Dermis microvascular lymphatic vessel endothelial cell (primary cell): ENCODE data around the gene FAIM2. TPM values are rescaled to one million over a fixed set of nuclear protein-coding genes. Genes with fewer than 3 reads are reported as not detected.
"Not testable (repeated sequence)": the region's sequence is repeated elsewhere in the genome, so short reads cannot be mapped to it uniquely, and the experiment has no call there.

ENCODE experiments used
- DNase-seq, 2 donors: peaks; one replicate each; pipeline versions ENCODE4 v3.0.0 to v3.0.0-alpha.2; 2010; ENCODE audit warnings: low read depth in 2 of 2
- total RNA-seq: library from RNA; depleted of rRNA; stranded (reverse); fragments of >200 nt; gene quantifications from 2 replicates; pipeline ENCODE4 v1.2.1, GENCODE V29; 2014

The FAIM2 gene
- total RNA-seq, 1 donor from 2014 or later = not detected

DNA sequence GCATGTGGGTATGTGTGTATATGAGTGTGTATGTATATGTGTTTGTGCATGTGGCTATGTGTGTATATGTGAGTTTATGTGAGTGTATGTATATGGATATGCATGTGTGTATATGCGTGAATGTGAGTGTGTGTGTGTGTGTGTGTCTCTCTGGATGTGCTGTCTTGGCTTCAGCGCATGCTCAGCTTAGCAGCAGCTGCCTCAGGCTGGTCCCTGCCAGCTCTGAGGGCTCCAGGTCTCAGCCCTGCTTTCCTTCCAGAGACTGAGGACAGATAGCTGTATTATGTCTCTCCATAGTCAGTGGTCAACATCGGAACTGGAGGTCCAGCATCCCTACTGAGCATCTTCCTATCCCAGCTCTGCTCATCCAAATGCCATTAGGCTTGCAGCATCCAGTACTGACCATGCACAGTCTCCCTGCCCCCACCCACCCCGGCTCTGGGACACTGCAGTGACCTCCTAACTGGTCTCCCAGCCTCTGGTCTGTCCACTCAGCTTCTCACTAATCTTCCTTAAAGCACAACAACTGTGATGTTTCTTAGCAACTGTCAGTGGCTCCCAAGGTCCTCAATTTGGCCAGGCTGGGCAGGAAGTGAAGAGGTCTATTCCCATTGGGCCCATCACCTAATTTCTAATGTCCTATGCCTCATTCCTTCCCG, 22.8 kb downstream of the FAIM2 start:
- no peak for DNase-seq

DNA sequence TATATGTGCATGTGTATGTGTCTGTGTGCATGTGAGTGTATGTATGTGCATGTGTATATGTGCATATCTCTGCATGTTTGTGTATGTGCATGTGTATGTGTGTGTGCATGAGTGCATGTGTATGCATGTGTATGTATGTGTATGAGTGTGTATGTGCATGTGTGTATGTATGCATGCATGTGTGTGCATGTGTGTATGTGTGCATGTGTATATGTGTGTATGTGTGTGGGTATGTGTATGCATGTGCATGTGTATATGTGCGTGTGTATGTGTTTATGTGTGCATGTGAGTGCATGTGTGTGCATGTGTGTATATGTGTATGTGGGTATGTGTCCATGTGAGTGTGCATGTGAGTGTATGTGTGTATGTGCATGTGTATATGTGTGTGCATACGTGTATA, 24.6 kb downstream of the FAIM2 start:
- DNase-seq = not testable (repeated sequence)

DNA sequence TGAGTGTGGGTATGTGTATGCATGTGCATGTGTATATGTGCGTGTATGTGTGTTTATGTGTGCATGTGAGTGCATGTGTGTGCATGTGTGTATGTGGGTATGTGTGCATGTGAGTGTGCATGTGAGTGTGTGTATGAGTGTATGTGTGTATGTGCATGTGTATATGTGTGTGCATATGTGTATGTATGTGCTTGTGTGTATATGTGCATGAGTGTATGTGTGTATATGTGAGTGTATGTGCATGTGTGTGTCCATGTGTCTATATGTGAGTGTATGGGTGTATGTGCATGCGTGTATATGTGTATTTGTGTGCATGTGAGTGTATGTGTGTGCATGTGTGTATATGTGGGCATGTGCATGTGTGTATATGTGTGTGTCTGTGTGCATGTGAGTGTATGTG, 25.7 kb downstream of the FAIM2 start:
- DNase-seq = no peak

DNA sequence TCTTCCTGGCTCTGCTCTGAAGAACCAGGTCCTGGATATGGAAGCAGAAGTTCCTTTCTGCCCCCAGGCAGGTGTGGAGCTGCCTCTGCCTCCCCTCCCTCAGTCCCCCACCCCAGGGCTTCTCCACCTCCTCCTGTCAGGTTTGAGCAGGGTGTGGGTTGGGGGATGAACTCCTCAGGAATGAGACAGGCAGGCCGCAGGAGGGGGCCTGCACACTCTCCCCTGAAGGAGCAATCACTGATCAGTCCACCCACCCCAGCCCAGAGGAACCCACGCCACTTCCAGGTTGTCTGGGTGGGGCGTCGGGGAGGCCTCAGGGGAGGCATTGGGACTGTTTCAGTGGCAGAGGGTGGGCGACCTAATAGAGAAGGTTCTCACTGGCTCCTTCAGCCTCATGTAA, 26.6 kb downstream of the FAIM2 start:
- no peak for DNase-seq

DNA sequence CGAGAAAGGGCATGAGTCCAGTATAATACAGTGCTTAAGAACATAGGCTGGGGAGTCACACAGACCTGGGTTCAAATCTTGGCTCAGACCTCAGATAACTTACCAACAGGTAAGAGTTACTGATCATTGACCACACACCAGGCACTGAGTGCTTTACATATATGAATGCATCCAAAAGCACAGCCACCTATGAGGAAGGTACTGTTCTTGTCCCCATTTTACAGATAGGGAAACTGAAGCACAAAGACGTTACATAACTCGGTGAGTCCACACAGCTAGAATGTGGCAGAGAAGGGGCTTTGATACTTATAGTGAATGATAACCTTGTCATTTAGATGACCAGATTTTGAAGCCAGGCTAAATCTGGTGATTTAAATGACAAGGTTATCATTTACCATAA, 27.6 kb downstream of the FAIM2 start:
- DNase-seq = no peak

DNA sequence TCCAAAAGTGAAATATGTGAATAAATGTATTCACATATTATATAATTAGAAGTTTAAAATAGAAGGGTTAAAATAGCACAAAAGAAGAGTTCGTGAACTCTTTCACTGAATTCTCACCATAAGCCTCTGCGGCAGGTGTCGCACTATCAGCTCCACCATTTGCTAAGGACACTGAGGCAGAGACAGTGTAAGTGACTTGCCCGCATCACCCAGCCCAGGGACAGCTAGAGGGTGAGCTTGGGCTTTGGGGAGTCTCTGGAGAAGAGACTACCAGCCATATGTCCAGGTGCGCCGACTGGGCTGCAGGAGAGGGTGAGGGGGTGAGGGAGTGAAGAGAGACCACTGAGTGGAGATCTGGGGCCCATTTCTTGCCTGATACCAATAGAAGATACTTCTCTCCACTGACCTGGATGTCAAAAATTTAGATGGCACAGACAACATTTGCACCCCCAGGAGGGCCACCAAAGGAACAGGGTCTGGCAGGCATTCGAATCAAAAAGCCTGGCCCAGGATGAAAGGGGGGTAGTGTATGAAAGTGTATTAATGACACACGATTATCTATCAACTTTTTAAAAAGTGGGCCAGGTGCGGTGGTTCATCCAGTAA, 28.5 kb downstream of the FAIM2 start:
- DNase-seq = no peak

DNA sequence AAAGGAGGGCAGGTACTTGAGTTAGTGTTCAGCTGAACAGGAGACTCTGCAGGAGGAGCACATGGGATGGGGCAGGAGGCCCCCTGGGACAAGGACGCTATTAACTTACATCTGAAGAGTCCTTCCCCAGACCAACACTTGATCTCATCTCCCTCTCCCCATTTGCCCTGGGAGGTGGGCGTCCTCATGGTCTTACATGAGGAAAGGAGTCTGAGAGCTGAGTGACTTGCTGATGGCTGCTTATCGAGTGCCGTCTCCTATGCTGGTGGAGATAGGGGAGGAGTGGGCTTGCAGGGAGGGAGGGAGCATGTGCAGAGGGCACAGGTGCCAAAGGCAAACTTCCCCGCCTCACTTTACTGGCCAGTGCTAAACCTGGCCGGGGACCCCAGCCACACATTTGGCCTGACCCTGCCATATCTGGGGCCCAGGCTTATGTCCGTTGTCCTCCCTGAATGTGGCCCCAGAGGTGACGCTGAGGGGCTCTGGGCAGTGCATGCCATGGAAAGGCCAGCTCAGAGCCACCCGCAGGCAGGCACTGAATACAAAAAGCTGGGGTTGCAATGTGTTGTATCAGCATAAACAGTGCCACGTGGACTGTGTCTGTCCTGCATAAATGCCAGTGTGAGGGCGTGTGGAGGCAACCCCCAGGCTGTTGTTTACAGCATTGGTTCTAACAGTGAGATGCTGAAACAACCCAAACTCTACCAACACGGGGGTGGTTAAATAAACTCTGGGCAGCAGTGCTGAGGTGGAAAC, 29.4 kb downstream of the FAIM2 start:
- no peak for DNase-seq

DNA sequence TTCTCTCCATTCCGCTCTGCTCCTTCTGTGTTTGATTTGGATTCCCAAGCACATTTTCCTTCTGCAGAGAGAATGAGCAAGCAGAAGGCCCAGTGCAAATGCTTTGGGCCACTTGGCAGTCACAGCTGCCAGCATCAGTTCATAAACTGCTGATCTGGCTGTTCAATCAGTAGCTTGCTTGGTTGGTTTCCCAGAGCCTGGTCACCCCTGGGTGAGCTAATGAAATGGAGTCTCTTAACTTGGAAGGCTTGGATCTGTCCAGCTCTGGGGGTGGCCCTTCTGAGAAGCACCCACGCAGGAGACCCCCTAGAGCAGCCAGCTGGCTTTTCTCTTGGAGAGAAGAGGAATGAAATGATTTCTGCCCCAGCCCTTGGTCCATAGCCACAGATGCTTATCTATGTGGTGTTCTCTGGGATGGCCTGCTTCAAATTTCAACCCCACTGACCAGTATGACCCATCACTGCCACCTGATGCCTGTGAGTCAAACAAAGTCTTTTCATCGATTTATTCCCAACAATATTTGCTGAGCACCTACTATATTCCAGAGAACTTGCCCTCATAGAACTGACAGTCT, 30.3 kb downstream of the FAIM2 start:
- DNase-seq = no peak

DNA sequence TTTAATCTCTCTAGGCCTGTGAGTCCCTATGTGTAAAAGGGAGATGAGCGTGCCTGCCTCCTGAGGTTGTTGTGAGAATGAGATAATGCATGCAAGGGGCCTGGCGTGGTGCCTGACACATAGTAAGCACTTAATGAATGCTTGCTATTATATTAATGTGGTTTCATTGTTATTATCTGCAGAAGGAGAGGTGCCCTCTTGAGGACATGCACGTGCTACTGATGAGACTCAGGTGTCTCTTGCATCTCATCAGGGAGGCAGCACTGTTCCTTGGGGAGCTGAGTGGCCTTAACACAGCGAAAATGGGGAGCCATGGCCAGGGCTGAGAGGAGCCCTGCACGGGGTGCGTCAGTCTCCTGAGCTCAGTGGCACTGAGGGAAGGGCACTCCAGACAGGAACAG, 30.9 kb downstream of the FAIM2 start:
- DNase-seq = no peak

DNA sequence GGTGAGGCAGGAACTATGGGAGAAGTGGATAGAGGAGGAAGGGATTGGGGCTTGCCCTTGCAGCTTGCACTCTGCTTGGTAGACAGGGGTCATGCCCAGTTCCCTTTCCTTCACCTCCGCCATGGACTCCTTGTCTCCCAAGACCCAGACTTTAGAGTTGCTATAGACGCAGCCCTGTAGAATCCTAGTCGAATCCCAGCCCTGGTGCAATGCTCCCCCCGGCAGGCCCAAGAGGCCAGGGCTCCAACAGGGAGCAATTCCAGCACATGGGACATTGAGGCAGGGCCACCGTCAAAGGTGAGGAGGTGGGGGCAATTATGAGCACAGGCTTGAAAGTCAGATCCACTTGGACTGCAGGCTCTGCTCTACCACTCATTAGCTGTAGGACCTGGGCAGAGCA, 31.3 kb downstream of the FAIM2 start:
- no peak for DNase-seq

DNA sequence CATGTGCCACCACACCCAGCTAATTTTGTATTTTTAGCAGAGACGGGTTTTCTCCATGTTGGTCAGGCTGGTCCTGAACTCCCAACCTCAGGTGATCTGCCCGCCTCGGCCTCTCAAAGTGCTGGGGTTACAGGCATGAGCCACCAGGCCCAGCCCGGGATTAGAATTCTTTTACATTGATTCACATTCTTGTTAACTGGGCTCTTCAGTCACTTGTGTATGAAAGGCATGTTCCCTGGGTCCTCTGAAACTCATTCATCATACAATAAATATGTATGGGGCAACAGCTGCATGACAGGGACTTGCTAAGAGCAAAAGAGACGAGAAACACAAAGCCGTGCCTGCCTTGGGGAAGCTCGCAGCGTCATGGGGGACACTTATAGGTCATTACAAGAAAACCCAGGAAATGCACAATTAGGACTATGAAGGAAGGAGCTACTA, 31.9 kb downstream of the FAIM2 start:
- DNase-seq = not testable (repeated sequence)

DNA sequence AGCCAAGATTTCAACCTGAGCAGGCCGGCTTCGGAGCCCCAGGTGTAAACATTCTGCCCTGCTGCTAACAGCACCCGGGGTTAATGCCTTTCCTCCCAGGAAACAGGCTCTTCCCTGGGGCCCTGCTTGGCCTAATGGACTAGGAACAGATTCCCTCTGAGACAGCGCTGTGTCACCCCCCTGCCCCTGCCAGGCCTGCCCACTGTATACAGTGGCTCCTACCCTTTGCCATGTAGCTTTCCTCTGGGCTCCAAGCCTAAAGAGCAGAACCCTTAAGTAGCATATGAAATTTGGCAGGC, 32.5 kb downstream of the FAIM2 start:
- no peak for DNase-seq

DNA sequence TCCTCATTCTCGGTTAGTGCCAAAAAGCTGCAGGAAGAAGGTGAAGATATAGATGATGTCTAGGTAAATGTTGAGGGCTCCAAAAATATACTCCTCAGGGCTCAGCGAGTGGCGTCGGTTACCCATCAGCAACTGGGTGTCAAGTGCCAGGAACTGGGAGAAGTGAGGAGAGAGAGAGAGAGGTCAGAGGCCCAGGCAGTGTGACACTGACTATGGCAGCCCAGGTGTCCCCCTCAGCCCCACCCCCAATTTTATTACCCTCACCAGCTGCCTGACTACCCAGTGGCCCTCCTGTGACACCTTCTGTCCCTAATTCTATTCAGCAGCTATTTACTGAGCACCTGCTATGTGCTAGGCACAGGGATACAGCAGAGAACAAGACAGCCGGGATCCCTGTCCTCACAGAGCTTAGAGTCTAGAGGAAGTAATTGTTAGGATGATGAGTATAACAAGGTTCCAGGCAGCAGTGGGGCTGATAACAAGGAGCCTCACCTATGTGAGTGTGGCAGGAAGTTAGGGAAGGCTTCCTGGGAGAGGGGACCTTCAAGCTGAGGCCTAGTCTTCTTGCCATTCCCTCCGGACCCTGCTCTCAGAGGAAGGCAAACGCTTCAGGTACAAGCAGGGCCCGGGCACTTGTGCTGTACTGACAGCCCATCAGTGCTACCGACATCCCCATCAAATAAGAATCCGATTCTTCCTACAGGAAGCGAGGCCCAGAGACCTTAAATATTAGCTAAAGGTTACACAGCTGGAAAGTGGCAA, 33.0 kb downstream of the FAIM2 start:
- DNase-seq = no peak

DNA sequence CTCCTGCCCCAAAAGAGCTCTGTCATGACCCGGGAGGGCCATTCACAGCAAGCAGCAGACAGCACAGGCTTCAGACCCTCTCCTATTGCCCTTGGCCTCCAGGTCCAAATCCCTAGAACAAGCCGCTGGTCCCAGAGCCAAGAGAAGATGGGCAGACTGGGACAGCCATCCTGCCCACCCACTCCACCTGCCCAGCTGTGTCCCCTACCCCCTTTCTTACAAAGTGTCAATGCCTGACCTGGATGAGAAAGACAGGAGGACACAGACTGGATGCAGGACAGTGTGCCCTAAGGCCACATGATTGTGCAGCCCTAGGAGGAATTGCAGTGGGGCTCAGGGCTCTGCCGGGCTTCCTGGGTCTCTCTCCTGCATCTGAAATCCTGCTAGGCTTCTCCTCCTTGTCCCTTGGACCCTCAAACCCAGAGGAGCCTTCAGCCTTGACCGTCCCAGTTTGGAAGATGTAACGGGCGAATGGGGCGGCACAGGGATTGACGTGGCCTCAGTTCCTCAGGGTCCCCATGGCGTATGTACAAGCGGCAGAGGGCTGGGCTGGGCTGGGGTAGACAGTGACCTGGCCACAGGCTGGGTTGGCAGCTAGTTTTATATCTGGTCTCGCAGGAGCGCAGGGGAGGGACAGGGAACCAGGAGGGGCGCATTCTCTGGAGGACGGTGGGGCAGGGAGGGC, 33.7 kb downstream of the FAIM2 start:
- DNase-seq = no peak

DNA sequence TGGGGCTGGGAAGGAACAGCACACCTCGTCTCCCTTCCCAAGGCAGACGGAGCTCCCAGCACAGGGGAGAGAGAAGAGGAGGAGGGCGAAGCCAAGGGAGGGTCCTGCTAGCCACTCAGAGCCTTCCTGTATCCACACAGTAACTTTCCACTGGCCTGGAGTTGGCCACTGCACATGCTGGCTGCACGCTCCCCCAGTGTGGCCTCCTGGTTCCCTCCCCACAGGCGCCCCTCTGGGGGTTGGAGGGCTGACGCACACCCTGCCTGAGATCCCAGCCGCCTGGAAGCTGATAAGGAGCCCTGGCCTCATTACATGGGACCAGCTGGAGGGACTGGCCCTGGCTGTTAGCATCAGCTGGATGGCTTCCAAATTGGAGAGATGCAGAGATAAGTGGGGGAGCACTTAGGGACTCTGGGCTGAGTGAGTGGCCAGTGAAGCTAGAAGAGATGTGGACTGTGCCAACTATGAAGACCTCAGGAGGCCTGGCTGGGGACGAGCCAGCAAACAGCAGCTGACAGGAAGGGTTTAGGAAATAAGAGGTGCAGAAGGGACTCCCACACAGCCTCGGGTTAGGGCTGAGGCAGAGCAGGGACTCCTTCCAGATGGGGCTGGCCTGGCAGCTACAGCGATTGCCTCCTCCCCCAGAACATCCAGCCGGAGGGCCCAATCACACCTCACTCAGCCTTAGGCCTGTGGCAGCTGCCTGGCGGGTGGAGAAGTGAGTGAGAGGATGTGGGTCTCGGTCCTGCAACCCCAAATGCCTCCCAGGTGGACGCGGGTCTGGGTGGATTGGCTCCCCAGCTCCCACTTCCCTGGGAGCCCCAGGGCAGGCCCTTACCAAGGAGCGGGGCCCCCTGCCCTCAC, 34.5 kb downstream of the FAIM2 start:
- DNase-seq = peak; percentile 9 to 96

DNA sequence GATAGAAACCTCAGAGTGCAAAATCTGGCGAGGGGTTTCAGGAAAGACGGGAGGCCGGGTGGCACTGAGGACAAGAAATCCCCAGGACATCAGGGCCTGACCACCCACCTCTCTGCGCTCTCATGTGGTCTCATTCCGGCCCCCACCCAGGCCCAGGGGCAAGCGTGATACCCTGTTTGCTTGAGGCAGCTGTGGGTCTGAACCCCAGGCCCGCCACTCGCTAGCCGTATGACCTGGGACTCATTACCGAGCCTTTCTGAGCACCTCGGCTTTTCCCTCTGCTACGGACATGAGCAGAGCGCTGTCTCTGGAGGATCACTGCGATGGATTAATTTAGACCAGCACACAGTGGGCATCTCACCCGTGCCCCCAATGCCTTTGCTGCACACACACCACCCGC, 35.3 kb downstream of the FAIM2 start:
- no peak for DNase-seq

DNA sequence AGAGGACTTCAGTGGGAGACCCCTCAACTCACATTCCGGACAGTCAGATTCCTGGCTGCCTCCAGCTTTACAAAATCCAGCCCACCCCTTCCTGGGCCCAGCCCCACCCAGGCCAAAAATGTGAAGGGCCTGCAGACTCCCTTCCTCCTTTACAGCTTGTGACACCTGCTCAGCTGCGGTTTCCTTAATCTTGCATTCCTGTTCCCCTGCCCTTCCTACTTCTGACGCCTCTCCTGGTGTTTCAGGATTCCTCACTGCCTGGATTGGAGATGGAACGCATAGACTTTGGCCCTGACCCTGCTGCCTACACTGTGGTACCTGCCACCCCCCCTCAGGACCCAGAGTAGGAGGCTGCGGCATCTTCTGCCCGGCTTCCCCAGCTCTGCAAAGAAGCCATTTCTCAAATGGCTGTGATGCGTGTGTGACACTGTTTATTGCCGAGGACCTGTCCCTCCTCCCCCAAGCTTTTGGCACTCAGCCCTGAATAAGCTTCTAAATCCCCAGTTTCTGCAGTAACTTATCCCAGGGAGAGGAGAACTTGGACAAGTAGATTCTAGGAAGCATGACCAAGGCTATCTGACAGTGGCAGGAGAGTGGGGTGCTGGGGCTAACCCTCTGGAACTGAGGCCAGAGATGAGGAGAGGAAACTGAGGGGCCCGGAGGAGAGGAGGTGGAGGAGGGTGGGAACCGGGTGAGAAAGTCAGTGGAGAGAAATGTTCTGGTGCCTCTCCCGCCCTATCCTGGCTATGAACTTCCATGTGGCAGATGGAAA, 35.9 kb downstream of the FAIM2 start:
- DNase-seq = no peak

DNA sequence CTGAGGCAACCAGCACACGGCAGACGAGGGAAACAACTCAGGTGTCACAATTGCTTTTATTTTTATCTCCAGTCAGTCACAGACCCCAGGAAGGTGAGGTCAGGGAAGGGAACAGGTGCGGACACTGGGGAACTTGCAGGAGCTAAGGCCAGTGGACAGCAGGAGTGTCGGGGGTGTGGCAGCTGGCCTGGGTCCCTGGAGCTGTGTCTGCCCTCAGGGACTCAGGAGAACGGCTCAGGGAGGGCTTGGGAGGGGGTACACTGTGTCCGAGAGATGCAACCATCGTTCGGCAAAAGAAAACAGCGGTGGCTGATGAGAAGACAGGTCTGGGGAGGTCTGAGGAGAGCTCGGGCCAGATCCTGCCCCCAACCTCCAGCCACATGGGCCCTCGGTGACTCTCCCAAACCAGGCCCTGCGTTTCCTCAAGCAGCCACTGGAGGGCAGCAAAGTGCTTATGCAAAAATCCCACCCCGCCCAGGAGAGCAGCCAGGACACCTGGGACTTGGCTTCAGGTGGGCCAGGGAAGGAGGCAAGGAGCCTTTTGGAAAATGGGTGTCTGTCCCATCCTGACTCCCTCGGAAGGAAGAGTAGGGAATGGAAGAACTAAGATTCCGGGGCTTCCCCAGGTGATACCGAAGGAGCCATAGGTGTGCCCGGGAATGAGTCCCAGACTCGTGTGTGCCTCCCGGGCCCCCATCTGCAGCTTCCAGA, 36.7 kb downstream of the FAIM2 start:
- peak; percentile 6 to 52 for DNase-seq

DNA sequence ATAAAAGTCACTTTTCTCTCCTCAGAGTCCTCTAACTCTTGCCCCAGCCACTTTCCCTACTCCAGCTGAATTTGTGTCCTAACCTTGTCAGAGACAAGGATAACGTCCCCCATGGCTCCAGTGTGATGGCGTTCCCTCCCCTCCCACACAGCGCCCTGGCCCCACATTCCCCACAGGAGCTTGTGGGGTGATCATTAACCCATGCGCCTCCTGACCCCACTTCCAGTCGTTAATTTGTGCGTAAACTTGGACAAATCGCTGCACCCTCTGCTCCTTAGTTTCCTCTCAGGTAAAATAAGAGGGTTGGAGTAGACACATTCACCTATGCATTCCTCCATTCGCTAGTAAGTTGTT, 37.9 kb downstream of the FAIM2 start:
- no peak for DNase-seq
